ENCODE data around the gene GNE.
"Not testable (repeated sequence)": the region's sequence is repeated elsewhere in the genome, so short reads cannot be mapped to it uniquely, and the experiment has no call there.

The GNE gene, protein sequence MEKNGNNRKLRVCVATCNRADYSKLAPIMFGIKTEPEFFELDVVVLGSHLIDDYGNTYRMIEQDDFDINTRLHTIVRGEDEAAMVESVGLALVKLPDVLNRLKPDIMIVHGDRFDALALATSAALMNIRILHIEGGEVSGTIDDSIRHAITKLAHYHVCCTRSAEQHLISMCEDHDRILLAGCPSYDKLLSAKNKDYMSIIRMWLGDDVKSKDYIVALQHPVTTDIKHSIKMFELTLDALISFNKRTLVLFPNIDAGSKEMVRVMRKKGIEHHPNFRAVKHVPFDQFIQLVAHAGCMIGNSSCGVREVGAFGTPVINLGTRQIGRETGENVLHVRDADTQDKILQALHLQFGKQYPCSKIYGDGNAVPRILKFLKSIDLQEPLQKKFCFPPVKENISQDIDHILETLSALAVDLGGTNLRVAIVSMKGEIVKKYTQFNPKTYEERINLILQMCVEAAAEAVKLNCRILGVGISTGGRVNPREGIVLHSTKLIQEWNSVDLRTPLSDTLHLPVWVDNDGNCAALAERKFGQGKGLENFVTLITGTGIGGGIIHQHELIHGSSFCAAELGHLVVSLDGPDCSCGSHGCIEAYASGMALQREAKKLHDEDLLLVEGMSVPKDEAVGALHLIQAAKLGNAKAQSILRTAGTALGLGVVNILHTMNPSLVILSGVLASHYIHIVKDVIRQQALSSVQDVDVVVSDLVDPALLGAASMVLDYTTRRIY

DNA sequence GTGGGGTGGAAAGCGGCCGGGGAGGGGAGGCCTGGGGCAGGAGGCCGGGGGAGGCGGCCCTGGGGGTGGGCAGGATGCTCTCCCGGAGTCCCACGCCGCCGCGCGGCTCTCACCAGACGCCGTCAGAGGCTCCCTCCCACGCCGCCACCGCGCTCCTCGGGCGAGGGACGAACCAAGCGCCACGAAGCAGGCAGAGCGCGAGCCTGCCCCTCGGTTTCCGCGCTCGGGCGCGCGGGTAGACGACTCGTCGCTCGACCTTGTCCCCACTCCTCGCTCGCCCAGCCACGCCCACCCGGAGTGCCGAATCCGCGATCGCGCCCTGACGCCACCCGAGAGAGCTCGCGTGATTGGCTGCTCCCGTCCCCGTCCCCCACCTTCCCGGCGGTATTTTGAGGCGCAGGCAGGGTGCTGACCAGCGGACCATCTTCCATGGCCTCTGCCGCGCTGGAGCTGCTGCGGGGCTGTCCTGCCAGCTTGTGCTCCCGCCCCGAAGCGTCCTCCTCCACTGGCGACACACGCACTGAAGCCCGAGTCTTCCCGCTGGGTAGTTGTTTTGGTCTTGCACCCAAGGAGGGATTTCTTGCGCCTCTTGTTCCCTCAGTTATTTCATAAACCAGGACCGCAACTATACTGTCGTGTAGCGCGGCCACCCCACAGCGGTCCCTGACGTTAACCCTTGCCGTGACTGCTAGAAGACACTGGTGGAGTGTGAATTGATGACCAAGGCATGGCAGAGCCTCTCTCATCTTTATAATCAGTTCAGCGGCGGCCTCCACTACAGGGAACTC, at the start of gene GNE:
Gene GNE (minus strand): TSS at position 241 of the 788 bp plus-strand sequence. CDS start 9,093 bp downstream, outside the sequence.
- peak; percentile 57 to 99 (median 97) for DNase-seq

DNA sequence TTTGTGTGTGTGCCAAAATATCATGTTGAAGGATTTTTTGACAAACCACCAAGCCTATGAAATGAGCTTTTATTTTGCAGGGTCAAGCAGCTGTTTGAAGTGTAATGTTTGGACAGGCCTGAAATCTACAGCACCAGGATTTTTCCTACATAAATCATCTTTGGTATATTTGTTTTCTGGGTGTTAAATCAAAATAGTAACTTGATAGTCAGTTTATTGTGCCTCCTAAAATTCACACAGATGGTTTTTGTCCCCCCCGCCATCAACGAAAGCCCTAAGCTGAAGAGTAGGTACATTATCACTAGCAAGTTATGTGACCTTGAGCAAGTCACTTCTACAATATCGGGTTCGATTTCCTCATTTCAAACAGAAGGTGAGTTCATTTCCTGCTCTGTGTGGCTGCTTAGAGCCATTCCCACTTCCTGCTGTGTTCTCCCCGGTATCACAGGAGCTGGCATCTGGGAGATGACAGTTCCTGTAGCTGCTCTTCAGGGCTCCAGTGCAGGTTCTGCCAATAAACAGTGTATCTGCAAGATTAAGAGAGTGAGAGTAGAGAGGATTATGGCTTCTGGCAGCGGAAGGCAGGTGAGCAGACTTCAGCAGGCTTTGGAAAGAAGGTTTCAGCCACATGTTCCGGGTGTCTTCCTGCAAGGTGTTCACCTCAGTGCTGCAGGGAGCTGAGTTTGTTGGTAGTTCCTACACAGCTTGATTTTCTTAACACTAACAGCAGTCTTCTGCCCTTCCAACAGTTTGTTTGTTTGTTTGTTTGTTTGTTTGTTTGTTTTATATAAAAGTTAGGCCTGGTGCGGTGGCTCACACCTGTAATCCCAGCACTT, 48.4 kb upstream of the GNE start:
- DNase-seq = no peak

DNA sequence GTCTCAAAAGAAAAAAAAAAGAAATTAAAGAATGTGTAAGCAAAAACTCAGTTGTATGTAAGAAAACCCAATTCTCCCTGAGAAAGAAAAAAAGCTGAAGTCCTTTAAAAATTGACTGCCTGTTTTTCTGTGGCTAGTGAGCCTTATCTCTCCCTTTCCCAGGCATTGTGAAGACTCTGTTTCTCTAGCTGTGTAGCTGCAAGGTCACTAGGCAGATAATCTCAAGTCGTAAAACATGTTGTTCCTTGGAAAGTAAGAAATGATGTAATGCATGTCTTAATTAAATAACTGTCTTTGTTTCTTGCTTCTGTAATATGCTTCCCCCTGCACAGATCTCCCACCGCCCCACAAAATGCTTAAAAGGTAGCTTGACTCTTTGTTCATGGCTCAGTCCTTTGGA, 46.1 kb upstream of the GNE start:
- not testable (repeated sequence) for DNase-seq

DNA sequence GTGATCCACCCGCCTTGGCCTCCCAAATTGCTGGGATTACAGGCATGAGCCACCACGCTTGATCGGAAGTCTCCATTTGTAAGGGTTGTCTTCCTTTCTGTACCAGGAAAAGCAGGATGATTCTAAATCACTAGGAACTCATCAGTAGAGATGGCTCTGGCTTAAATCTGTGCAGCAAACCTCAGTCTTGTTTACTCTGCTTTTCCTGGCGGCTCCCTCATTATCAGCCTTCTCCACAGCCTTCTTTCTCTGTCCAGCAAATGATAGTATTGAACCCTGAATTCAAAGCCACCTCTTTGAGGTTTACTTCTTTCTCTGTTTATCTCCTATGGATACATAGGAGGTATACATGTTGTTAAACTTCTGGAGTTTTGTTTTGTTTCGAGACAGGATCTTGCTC, 43.0 kb upstream of the GNE start:
- no peak for DNase-seq

DNA sequence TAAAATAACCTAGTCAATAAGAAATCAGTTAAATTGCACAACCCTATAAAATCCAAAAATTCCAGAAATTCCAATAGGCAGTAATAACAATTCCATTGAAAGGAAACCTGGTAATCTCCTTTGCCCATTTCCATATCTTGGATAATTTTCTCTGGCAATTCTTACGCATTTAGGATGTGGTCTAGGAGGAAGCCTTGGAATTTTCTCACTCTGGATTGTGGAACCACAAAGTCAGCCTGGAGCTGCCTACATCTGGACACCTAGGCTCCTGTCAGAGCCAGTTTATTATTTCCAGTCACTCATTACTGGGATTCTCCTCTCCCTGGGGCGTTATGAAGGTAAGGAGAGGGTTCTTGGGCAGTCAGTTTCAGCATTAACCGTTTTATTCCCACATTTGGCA, 40.3 kb upstream of the GNE start:
- no peak for DNase-seq

DNA sequence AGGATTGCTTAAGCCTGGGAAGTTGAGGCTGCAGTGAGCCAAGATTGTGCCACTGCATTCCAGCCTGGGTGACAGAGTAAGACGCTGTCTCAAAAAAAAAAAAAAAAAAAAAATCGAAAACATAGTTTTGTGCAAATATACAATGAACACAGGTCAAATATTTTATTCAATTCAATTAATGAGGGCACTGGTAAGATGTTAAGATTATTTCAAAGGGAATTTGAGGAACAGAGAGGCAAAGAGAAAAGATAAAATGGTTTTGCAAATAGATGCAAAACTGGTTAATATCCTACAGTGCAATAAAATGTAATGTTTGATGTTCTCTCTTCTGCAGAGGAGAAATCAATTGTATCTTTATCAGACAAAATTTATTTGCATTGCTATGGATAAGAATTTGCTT, 39.5 kb upstream of the GNE start:
- no peak for DNase-seq

DNA sequence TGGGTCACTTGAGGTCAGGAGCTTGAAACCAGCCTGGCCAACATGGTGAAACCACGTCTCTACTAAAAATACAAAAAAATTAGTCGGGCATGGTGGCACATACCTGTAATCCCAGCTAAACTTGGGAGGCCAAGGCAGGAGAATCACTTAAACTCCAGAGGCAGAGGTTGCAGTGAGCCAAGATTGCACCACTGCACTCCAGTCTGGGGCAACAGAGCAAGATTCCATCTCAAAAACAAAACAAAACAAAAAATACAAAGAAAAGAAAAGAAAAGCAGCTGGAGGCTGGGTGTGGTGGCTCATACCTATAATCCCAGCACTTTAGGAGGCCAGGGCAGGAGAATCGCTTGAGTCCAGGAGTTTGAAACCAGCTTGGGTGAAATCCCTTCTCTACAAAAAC, 36.7 kb upstream of the GNE start:
- DNase-seq = not testable (repeated sequence)

DNA sequence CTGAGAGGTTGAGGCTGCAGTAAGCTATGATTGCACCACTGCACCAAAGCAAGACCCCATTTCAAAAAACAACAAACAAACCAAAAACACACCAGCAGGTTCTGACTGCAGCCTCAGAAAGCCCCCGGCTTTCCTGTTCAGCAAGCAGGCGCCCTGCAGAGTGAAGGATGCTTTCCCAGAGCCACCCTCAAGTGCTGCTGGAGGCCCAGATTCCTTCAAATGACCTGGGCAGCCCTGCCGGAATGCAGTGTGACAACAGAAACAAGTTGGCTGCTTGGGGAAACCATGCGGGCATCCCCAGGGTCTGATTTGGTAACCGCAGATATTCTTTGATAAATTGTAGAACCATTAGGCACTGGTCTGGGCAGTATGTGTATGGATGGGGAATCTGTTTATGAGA, 35.7 kb upstream of the GNE start:
- DNase-seq = no peak

DNA sequence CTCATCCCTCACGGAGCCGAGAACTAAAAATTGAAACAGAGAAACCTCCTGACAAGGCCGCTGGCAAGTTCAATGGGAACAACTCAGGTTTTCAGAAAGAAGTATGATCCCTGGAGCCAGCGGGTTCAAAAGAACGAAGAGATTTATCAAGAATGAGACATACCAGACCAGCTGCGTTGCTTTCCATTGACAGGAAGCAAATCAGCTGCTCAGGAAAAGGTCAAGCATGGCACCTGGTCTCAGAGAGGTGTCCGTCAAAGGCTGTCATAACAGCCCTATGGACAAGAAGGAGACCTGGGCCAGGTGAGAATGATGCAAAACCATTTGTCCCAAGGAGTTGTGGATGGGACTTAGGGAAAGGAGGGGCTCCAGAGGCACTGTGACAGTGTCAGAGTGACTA, 34.9 kb upstream of the GNE start:
- no peak for DNase-seq

DNA sequence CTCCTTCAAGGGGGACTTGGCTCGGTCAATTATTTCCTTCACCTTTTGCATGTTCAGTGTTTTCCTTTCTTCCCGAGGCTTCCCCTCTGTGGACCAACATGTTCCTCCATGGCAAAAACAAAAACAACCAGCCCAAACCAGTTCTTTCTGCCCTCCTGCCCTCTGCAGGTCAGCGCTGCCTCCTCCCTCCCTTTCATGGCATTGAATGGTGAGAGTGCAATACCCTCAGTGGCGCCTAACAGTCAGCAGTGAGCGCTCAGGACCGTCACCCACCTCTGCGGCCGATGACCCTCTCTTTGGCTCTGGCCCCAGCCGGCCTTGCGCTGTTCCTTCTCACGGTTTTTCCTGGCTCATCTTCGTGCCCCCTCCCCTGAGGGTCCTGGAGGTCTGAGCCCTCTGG, 34.4 kb upstream of the GNE start:
- no peak for DNase-seq

DNA sequence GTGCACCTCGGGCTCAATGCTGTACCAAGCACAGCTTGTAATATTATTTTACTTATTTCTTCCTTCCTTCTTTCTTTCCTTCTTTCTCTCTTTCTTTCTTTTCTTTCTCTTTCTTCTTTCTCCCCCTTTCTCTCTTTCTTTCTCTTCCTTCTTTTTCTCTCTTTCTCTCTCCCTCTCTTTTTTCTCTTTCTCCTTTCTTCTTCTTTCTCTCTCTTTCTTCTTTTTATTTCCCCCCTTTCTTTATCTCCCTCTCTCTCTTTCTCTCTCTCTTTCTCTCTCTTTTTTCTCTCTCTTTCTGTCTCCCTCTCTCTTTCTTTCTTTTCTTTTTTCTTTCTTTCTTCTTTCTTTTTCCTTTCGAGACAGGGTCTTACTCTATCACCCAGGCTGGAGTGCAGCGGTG, 32.7 kb upstream of the GNE start:
- no peak for DNase-seq

DNA sequence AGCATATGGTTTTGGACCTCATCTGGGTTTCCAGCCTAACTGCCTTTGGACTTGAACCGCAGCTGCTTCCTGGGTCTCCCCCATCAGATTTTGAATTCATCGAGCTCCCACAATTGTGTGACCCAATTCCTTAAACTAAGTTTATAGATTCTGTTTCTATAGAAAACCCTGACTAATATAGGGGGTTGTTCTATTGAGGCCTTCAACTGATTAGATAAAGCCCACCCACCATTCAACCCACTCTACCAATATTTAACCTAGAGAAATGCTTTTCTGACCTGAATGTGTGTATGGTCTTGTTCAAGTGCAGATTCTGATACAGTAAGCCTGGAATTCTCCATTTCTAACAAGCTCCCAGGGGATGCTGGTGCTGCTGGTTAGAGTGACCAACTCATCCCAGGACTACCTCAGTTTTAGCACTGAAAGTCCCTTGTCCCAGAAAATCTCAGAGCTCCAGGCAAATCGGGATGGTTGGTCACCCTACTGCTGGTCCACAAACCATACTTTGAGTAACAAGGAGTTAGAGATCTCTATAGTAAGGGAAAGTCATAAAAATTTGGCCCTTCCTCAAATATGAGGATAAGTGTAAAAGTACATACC, 31.7 kb upstream of the GNE start:
- no peak for DNase-seq

DNA sequence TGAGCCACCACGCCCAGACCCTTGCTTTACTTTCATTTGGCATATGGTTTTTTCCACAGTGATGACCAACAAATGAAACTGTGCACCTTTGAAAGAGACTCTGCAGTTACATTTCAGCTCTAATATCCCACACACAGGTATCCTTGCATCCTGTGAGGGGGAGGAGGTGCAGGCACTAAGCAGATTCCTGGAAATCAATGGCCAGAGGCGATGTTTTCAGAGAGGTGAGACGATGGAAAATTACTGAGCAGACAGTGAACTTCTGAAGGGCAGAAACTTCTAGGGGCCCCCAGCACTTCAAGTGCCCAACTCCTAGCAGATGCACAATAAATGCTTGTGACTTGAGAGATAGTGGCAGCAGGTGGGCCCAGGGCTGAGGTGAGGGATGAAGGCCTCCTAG, 29.8 kb upstream of the GNE start:
- no peak for DNase-seq

DNA sequence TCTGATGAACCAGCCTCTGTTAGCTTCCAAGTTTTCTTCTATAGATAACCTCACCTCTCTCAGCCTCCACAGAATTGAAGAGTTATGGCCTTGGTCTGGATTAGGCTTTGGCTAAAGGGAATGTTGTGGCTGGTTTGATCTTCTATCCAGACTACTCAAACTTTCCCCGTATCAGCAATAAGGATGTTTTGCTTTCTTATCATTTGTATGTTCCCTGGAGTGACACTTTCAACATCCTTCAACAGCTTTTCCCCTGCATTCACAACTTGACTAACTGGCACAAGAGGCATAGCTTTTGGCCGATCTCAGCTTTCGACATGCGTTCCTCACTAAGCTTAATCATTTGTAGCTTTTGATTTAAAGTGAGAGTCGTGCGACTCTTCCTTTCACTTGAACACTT, 28.1 kb upstream of the GNE start:
- DNase-seq = no peak

DNA sequence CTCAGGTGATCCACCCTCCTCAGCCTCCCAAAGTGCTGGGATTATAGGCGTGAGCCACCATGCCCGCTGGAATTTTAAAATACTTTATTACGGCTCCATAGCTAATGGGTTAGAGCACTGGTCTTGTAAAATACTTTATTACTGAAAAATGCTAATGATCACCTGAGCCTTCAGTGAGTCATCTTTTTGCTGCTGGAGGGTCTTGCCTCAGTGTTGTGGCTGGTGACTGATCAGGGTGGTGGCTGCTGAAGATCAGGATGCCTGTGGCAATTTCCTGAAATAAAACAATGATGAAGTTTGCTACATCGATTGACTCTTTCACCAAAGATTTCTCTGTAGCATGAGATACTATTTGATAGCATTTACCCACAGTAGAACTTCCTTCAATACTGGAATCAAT, 26.0 kb upstream of the GNE start:
- DNase-seq = no peak

DNA sequence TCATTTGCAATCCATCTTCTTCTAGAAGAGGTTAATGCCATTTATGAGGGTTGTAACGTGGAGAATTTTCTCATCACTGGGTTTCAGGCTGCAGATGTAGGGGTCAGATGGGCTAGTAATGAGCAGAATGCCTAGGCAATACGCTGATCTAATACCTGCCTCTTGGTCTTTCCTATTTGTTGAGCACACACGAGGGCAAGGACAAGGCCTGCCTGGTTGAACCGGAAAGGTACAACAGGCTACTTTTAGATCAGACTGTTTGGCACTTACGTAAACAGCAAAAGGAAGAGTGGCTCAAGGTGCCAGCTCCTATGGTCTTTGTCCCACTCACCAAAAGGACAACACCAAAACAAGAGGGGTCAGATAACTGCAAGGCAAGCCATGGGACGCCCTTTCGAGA, 24.0 kb upstream of the GNE start:
- DNase-seq = no peak

DNA sequence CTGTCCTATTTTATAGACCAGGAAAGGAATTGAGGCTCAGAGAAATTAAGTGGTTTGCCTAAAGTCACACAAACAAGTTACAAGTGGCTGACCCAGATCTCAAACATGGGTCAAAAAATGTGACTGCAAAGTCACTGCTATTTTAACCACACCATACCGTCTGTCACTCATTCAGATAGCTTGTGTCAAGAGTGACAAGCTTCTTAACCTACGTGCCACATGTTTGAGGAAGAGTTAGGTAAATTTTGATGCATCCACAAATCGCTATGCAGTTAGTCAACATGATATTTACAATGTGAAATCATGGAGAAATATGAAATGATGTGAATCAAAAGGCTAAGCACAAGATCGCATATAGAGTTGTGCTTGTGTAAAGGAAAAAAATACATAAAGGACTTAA, 22.7 kb upstream of the GNE start:
- DNase-seq = no peak

DNA sequence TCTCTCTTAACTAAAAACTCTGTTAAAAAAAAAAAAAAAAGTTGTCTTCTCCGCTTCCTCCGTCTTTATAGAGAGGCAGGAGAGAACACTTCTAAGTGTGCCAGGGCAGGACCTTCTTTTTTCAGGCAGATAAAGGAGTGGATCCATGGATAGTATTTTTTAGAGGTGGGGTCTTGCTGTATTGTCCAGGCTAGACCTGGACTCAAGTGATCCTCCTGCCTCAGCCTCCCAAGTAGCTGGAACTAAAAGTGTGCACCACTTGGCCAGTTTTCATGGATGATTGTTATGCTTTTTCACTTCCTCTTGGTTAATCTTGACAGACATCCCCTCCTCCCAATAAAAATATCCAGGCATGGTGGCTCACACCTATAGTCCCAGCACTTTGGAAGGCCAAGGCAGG, 20.0 kb upstream of the GNE start:
- no peak for DNase-seq

DNA sequence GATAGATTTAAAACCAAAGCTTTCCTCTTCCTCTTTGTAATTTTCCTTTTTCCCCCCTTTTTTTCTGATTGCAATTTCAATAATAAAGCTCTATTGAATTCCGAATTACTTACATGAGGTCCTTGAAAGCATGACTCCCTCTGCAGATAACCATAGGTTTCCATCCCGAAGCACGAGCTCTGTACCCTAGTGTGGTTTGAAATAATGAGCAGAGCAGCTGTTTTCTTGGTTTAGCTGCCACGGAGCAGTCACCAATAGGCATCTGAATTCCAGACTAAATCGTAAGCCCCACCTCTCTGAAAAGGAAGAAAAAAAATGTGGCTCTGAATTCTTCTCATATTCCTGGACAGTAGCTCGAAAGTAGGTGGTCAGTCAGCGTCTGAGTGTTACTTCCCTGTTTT, 18.5 kb upstream of the GNE start:
- DNase-seq = no peak

DNA sequence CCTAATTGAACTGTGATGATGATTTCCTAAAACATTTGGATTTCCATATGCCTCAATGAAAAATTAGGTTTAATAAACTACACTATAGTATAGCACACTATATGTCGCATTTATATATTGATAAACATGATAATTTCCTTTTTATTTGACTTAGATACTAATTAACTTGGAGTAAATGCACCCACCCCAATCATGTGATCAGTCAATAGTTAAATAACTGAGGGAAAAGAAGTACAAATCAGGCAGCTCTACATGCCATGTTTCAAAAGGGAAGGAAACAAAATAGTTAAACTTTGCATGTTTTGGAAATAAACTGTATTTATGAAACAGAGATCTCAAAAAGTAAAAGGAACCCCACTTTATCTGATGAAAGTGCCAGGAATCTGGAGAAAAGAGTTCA, 18.0 kb upstream of the GNE start:
- DNase-seq = no peak

DNA sequence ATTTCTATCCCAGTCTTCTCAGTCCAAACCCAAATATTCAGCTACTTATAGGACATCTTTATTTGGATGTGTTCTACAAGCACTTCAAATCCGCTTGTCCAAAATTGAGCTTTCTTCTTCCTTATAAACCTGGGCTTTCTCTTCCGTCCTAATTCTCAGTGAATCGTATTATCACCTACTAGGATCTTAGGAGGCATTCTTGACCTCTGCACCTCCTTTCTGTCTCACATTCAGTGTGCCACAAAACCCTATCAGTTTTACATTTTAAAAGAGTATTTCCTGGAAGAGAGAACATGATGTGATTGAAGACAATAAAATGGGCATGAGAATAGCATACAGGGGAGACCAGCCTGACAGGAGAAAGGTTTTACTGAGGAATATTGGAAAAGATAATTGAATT, 16.8 kb upstream of the GNE start:
- no peak for DNase-seq
